SK-N-SH (cell line): Measurements from ENCODE around the gene USP34.

ENCODE experiments used
- CTCF ChIP-seq: fragments of 200-600 bp; sonication (generic); IDR thresholded peaks from 2 replicates; pipeline ENCODE4 v1.6.1; 2017; ENCODE audit warnings: antibody characterized with exemption, mild to moderate bottlenecking, moderate library complexity
- ELF1 ChIP-seq: IDR thresholded peaks from 2 replicates; pipeline ENCODE4 v1.4.0; 2012
- EP300 ChIP-seq, 2 experiments: IDR thresholded peaks; 2 replicates each; pipeline versions ENCODE4 v1.4.0 to v1.6.1; 2012; ENCODE audit warnings: borderline replicate concordance in 1 of 2, low read depth in 1 of 2, low read length in 1 of 2
- MEF2A ChIP-seq: IDR thresholded peaks from 2 replicates; pipeline ENCODE4 v1.4.0; 2012; ENCODE audit warnings: low read depth, borderline replicate concordance
- MXI1 ChIP-seq: IDR thresholded peaks from 2 replicates; pipeline ENCODE4 v1.6.1; 2012; ENCODE audit warnings: mild to moderate bottlenecking, low read depth, low read length, improper control_type of control experiment
- NRF1 ChIP-seq: IDR thresholded peaks from 2 replicates; pipeline ENCODE4 v1.6.1; 2012; ENCODE audit warnings: low read depth, mild to moderate bottlenecking, low read length
- POLR2AphosphoS5 ChIP-seq: IDR thresholded peaks from 2 replicates; pipeline ENCODE4 v1.6.1; 2012; ENCODE audit warnings: low read depth, low read length
- REST ChIP-seq: IDR thresholded peaks from 2 replicates; pipeline ENCODE4 v1.6.1; 2012; ENCODE audit warnings: mild to moderate bottlenecking, low read depth, low read length, moderate library complexity
- TEAD4 ChIP-seq: IDR thresholded peaks from 2 replicates; pipeline ENCODE4 v1.4.0; 2012; ENCODE audit warnings: mild to moderate bottlenecking, borderline replicate concordance; ENCODE audit not compliant: insufficient read depth
- YY1 ChIP-seq: IDR thresholded peaks from 2 replicates; pipeline ENCODE4 v1.4.0; 2012; ENCODE audit warnings: low read depth, mild to moderate bottlenecking

GRCh38 chr2:61222567-61222966 lies 248.3 kb downstream of the USP34 start:
- TF ChIP-seq NRF1: no peak
- no peak for TF ChIP-seq CTCF
- TF ChIP-seq MXI1: no peak
- no peak for TF ChIP-seq ELF1
- TF ChIP-seq YY1: no peak
- no peak for TF ChIP-seq REST
- TF ChIP-seq MEF2A: no peak
- no peak for TF ChIP-seq TEAD4
- no peak for TF ChIP-seq POLR2AphosphoS5
- TF ChIP-seq EP300 (IDR thresholded peaks at IDR 0.05; ENCODE audit: borderline replicate concordance in 1 of 2, low read depth in 1 of 2, low read length in 1 of 2): no peak
